ENCODE data around the gene SLC24A4.

Gene SLC24A4

DNA sequence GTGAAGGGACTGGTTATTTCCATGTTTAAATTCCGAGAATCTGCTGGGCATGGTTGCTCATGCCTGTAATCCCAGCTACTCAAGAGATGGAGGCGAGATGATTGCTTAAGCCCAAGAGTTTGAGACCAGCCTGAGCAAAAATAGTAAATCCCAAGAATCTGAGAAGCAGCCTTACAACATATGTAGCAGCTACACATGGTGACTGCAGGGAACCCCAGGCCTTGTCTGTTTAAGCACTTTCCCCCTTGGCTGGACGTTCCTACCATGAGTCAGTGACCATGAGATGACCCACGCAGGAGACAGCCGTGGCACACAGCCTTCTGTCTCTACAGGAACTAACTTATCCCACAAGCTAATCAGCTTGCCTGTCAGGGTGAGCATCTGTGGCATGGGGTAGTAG is 5.5 kb upstream of the SLC24A4 start:
- peak; percentile 39 to 75 (median 56) for DNase-seq

DNA sequence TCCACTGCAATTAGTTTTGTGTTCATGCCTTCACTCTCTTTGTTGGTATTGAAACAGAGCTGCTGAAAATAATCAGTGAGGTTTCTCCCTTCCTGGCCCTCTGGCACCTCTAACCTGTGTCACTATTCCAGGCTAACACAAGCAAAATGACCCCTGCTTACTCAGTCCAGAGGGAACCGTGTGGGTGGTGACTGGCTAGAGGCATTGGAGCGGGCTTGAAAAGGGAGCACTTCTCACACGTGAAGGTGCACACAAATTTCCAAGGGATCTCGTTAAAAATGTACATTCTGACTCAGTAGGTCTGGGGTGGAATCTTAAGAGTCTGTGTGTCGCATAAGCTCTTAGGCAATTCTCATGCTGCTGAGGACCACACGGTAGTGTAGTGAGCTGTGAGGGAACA is 1.3 kb upstream of the SLC24A4 start:
- DNase-seq = no peak

DNA sequence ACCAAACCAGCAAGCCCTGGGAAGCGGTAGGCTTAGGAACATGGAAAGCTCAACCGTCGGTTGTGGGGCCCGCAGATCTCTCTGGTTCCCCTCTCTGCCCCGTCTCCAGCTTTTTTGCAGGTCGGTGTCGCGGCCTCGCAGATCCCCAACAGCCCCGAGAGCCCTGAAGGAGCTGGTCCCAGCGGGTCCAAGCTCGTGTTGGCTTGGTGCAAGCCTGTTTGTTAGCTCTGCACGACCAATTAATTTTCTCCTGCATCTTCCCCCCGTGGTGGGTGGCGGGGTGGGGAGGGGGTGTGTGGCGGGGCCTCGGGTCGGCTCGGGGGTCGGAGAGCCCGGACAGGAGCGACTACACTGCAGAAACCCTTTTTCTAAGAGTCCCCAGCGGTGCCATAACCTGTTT is 449 bp upstream of the SLC24A4 start:
- DNase-seq = no peak

DNA sequence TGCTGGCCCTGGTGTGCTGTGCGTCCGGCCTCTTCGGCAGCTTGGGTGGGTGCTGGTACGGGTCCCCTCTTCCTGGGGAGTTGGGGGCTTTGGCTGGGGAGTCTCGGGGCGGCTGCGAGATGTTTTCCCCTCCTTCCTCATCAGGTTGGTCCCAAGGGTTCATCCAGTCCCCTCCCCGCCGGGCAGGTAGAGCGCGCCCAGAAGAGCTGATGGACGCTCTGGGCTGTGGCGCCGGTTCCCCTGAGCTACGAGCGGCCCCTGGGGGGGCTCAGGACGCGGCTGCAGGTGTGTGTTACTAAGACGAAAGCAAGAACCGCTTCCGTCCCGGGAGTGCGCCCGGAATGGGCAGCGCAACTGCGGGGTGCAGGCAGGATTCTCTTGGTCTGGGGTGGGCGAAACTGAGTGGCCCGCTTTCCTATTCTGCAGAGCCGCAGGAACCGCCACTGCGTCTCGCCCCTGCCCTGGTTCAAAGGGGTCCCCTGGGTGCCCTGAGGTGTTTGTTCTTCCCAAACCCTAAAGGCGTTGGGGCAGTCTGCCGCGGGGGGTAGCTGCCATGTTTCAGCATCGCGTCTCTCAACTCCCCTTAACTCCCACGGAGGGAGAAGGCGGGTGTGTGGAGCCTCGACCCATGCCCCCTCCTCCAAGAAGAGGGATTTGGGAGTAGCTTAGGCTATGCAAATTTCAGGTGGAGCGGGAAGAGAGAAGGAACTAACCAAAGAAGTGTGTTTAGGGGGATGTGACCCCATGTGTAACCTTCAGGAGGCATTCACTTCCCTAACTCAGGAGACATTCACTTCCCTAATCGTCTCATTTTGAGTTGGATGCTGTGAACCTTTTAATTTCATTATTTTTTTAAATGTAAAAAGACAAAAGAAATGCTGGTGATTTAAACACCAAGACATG is 1.2 kb downstream of the SLC24A4 start:
- peak in 2 of 4 experiments; percentile 22 to 28 for DNase-seq

DNA sequence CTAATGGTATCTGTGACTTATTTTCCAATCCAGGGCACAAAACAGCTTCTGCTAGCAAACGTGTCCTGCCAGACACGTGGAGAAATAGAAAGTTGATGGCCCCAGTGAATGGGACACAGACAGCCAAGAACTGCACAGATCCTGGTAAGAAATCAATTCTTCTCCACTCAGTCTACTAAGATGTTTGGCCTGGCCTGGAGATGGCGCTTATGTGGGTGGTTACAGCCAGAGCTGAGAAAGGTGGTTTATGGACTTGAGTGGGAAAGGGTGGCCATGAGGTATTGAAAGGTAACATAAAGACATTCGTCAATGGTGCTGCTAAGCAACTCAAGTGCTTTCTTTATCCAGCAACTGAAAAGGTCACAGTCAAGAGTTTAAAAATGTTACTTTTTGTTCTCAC is 2.9 kb downstream of the SLC24A4 start:
- DNase-seq = no peak

DNA sequence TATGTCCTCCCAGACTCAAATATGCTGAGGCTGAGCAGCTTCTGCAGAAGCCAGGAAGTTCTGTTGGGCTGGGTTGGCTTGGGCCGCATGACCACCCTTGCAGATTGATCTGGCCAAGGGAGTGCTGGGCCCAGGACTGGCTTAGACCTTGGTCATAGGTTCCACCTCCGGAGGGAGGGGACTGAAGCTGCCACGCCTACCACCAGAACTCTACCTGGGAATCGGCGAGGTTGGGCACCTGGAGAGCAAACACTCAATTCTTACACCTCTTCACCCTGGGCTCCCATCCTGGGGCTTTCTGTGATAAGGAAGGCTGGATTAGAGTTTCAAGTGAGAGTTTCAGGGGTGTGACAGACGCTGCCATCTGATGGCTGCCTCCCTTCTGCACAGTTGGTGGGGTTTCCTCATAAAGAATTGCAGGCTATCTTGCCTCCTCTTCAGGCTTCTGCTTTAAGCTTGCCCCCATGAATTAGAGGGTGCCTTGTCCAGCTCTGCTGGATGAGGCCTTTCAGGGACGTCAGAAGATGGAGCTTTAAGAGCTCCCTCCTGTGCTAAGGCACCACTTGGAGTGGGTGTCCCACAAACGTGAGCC is 5.8 kb downstream of the SLC24A4 start:
- DNase-seq = no peak

DNA sequence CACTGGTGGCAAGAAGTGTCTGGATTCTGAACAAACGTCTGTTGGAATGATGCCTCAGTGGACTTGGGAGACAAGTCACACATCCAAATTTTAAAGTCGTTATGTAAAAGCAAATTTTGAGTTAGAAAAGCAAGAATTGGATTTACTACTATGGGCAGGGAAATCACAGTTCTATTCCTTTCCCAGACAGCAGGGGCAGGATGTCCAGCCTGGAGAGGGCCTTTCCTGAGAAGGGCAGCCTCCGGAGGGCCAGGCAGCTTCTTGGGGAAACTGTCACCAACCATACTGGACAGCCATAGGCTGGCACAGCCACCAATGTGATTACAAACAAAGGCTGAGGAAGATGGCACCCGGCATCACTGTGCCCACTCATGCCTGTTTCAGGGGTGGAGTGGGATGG is 11.1 kb downstream of the SLC24A4 start:
- no peak for DNase-seq

DNA sequence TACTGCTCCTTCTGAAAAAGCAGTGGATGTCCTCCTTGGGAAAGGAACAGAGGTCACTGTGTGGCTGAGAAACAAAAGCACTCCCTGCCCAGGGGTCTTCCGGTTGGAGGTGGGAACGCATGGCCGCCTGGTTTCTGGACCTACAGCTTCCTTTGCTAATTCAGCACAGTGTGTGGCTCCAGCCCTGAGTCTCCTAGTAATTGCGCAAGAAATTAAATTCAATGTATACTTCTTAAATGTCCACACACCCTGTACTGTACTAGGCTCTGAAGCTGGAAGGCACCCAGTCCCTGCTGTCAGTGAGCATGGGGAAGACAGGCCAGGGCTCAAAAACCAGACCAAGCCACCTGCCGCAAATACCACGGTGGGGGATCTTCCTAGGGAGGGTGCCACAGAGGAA is 13.4 kb downstream of the SLC24A4 start:
- no peak for DNase-seq

DNA sequence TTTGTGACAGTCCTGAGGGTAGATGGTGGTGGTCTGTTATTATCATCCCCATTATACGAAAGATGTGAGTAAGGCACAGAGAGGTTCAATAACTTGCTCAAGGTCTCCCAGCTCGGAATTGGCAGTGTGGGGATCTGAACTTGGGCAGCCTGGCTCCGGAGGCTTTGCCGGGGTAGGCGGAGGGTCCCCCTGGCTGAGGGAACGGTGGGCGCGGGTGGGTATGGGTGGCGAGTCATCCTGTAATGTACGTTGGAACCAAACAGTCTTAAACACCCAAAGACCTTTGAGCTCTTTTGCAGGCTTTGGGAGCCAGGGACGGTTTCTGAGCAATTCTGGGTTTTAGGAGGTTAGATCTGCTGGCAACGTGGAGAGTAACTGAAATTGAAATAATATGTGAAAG is 16.5 kb downstream of the SLC24A4 start:
- DNase-seq = no peak

DNA sequence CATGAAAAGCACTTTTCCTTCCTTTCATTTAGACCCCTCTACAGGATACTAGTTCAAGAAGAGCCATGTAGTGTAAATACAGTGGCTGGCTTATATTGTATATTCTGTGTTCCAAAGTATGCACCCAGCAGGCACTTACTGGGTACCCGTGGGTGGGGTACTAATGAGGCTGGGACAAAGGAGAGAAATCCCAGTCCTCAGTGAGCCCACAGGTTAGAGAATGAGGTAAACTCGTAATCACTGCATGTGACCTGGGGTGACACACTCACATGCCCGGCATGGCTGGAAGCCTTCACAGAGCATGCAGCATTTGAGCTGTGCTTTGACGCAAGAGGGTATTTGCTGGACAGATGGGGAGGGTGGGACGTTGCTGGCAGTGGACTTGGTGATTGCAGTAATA is 17.1 kb downstream of the SLC24A4 start:
- no peak for DNase-seq

DNA sequence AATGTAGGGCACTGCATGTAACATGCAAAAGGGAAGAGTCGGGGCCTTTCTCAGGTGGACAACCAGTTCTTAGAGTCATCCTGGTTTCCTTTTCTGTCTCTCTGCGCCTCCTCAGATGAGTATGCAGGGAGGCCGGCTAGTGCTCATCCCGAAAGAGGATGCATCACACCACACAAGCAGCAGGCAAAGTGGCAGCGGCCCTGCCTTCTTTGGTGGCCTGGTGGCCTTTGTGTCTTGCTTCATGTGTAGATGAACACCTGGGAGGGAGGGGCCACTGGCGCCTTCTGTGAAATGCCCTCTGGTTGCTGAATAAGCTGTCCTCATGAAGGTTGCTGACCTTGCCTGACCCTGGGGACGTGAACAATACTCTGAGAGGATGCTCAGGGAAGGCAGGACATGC is 18.0 kb downstream of the SLC24A4 start:
- DNase-seq = no peak

DNA sequence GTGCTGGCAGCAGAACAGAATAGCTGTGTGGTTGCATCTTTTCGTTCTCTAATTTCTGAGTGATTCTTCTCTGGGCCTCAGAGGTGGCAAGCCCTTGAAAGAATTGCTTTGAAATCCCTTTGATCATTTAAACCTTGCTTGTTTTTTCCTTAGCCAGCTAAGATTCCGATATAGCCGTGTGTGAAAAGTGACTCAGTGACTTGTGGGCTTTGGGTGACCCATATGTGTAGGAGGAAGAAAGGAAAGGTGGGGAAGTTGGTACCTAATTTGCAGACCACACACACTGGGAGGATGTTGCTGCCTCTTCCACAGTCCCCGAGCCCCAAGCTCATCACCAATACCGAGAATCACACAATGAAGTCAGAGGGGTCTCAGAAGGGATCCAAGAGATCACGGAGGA is 18.8 kb downstream of the SLC24A4 start:
- DNase-seq = no peak

DNA sequence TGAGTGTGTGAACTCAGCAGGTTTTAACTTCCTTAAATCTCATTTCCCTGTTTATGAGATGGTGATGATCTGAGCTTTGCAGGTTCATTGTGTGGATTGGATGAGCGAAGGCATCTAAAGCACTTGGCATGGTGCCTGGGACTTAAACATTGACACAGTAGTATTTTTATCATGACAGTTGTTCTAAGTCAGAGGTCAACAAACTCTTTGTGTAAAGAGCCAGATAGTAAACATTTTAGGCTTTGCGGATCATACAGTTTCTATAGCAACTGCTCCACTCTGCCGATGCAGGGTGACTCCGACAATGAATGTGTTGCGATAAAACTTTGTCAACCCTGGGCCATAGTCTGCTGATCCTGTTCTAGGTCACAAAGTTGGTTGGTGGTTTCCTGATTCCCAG is 25.2 kb downstream of the SLC24A4 start:
- no peak for DNase-seq

DNA sequence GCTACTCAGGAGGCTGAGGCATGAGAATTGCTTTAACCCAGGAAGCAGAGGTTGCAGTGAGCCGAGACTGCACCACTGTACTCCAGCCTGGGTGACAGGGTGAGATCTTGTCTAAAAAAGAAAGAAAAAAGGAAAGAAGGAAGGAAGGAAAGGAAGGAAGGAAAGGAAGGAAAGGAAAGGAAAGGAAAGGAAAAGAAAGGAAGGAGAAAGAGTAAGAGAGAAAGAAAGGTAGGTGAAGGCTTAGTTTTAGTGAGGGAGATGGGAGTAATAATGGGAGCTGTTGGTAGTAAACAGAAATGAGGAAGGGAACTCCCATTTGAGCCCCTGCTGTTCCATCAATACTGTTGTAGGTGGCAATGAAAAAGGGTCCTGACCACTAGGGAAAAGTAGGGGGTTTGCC is 28.8 kb downstream of the SLC24A4 start:
- DNase-seq = no peak

DNA sequence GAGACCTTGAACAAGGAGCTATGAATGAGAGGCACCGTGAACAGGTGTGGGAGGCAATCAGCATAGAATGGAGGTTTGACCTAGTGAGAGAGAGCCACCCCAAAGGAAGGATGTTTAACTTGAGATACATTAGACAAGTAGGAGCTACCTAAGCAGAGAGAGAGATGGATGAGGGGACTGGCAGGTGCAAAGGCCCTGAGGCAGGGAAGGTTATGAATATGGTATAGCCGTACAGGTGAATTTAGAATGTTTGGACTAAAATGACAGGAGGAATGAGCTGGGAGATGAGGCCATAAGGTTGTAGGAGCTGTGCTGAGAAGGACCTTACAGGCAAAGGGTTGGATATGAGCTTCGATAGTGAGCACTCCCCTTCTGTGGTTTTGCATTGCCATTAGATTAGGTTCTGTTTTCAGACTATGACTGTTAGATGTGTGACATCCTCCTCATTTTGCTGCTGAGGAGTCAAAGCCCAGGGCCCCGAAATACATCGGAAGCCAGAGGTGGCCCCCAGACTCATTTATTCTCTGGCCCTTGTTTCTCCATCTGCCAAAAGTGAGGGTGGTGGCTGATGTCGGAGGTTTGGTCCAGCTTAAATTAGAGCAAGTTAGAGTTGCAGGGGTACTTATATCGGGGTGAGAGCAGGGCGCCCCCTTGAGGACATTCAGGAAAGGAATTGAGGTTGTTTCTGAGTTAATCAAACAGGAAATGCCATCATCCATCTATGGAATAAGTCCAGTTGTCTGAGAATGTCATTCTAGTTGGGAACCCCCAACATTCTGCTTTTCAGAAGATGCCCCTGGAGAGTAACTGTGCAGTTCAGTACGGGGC is 29.4 kb downstream of the SLC24A4 start:
- DNase-seq = peak; percentile 58 to 82 (median 68)

DNA sequence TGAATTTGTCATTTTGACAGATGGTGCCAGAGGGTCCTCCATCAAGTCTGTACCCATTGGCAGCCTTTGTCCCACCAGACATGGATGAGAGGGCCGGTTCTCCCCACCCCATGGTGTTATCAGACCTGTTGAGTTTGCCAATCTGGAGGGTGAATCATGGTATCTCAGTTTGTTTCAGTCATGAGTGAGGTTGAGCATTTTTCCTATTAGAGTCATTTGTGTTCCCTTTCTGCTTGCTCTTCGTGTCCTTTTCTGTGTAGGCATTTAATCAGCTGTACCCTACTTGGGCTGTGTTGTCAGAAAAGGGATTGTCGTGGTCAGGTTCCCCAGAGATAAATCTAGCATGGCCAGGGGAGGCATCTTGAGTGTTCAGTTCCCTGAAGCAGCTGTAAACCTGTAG is 30.5 kb downstream of the SLC24A4 start:
- no peak for DNase-seq

DNA sequence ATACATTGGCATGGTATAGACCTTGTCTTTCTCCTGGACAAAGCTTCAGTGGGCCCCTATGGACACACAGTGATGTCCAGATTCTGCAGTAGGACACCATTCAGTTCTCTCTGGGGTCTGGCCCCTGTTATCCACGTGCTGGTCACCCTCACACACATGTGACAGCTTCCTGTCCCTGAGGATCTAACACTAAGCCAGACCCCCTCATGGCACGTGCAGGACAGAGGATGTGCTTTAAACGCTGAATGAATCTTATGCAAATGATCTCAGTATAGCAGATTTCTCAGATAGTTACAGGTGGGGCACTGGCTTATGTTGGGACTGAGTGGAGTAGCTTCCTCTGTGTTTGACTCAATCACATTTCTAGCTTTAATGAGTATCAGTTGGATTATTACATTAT is 33.7 kb downstream of the SLC24A4 start:
- no peak for DNase-seq

DNA sequence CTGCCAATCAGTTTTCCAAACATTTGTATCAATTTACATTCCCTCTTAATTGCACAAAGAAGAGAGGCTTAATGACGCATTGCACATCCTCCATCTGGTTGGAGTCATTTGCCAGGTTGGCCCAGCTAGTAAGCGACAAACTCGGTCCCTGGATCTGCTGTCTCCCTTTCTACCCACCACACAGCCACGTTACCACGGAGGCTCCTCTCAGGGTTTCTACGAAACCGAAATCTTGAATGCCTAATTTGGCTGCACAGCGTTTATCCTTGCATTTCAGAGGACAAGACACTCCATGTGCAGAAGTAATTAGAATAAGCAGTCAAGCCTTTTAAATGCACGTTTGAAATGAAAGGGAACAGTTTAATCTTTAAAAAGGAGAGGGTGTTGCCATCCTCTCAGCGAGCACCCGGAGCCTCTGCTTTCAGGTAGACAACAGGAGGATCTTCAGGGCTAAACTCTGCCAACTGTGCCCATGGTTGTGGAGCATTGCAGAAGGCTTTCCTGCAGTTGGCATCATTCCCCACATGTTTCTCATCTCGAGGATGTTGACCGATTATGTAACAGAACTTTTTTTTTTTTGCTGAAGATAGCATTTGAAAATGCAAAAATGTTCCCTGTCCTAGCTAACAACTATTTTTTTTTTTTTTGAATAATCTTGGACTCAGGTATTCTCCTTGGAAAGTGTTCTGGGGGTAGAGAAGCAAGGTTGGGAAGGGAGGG is 37.8 kb downstream of the SLC24A4 start:
- peak in 1 of 4 experiments; percentile 30 for DNase-seq

DNA sequence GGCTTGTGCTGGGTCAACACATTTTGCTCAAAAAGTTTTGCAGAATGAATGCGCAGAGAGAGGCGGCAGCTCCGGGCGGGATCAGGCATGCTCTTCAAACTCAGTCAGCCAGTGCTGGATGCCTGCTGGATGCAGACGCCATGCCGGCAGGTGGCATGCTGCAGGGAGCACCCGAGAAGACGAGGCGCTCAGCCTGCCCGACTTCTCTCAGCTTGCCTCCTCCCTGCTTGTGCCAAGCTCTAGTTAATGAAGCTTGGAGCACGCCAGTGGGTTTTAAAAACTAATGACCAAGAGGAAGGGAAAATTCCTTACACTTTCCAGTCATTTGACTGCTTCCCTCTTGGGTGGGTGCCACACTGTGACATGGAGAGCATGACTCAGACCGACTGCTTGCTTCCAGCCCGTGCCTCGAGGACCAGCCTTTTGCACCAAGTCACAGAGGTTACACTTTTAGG is 39.8 kb downstream of the SLC24A4 start:
- DNase-seq = peak; percentile 23 to 45 (median 42)

DNA sequence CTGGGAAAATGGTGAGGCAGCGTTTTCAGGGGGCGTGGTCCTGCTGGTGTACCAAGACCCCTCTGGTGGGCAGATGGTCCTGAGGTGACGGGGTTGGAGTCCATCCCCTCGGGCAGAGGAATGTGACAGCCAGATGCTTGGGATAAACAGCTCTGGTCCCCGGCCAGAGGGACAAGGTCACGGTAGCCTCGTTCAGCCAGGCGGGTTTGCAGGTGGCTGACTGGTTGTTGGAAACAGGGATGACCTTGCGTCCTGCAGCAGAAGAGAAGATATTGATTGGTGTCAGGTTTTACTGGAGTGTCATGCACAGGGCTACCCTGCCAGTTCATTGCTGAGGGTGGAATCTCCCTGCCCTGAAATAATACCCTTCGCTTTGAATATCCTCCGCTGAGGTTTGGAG is 43.3 kb downstream of the SLC24A4 start:
- no peak for DNase-seq

DNA sequence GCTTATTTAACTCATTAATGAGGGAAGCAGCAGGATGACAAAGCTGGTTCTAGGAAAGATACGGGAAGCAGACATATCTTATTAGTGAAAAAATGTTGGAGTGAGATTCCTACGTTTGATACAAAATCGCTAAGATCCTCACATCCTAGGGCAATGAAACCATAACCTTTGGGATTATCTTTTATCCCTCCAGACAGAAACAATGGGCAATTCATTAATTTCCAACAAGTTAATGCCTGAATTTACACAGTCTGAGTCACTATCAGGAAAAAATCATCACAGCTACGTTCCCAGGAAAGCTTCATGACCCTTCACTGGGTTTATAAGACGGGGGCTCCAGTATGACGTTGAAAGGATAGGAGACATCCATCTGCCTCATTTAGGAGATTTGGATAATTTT is 45.0 kb downstream of the SLC24A4 start:
- DNase-seq = no peak

DNA sequence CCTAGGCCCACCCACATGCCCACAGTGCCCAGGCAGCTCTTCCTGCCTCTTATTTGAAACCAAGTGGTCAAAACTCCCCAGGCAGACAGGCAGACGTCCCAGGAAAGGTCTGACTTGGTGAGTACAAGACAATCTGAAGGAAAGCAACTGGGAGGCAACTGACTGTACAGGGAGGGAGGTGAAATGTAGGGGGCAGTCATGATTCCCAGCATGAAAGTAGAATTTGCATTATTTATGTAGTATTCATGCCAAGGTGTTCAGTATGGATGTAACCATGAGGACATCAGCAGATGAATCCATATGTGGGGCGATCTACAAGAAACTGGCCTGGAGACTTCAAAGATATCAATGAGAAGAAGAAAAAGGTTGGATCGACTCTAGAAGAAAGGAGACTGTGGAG is 46.1 kb downstream of the SLC24A4 start:
- no peak for DNase-seq

DNA sequence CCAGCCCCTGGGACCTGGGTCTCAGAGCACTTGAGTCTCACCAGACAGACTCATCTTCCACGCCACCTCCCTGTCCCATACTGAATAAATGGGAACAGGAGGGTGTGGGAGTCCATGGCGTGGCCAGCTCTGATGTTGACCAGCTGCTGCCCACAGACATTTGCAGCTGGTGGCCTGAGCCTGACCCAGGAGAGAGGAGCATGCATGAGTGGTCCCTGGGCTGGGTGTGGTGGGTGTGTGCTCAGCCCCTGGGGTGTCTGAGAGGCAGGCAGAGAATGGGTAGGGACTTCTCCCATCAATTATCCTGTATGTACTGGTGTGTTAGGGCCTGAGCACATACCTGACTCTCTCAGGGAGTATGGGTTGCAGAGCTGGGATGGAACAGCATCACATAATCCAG is 49.3 kb downstream of the SLC24A4 start:
- no peak for DNase-seq
